Measurements from ENCODE around the gene BTNL2. TPM values are rescaled to one million over a fixed set of nuclear protein-coding genes. Genes with fewer than 3 reads are reported as not detected.

BTNL2 gene
- total and polyA plus RNA-seq, 4 donors, result 0.67 to 2.3 TPM; not detected in 2

- H3K4me1 ChIP-seq (ENCODE audit: control insufficient read depth, insufficient read depth, low read length), result no peaks in the 10 kb centered on the region
- H3K4me3 ChIP-seq (ENCODE audit: low read depth, low read length), result no peak overlapping the region
- no peak overlapping the region for H3K27ac ChIP-seq (ENCODE audit: low read depth, low read length)
- WGBS (ENCODE audit: insufficient coverage), result 52% methylated on average over 2 of the region's 4 CpGs
- no peaks in the 10 kb centered on the region for H3K27me3 ChIP-seq (ENCODE audit: control insufficient read depth, insufficient read depth, low read length)
- no peaks in the 10 kb centered on the region for H3K9me3 ChIP-seq (ENCODE audit: control insufficient read depth, insufficient read depth, low read length)
- DNase-seq (ENCODE audit: low read depth in 4 of 6, low spot score in 6 of 6), result no peak
- no peaks in the 10 kb centered on the region for H3K36me3 ChIP-seq (ENCODE audit: control insufficient read depth, insufficient read depth, low read length)
These were observed 5.6 kb downstream of the BTNL2 start for GRCh38 chr6:32401284-32401963.

- Histone ChIP-seq H3K36me3 (ENCODE audit: control insufficient read depth, insufficient read depth, low read length) (no peaks in the 10 kb centered on the region), H3K4me3 (ENCODE audit: low read depth, low read length) (no peak overlapping the region), H3K27me3 (ENCODE audit: control insufficient read depth, insufficient read depth, low read length) (no peaks in the 10 kb centered on the region), H3K9me3 (ENCODE audit: control insufficient read depth, insufficient read depth, low read length) (no peaks in the 10 kb centered on the region), H3K4me1 (ENCODE audit: control insufficient read depth, insufficient read depth, low read length) (no peaks in the 10 kb centered on the region), H3K27ac (ENCODE audit: low read depth, low read length) (no peak overlapping the region)
- DNase-seq (ENCODE audit: low read depth in 4 of 6, low spot score in 6 of 6), result no peak
- WGBS (ENCODE audit: insufficient coverage), result 75% methylated on average over 4 of the region's 7 CpGs
These were observed 9.6 kb downstream of the BTNL2 start for GRCh38 chr6:32397252-32397920.

- Histone ChIP-seq H3K4me3 (ENCODE audit: low read depth, low read length) (no peak overlapping the region), H3K27me3 (ENCODE audit: control insufficient read depth, insufficient read depth, low read length) (no peaks in the 10 kb centered on the region), H3K9me3 (ENCODE audit: control insufficient read depth, insufficient read depth, low read length) (no peaks in the 10 kb centered on the region), H3K36me3 (ENCODE audit: control insufficient read depth, insufficient read depth, low read length) (no peaks in the 10 kb centered on the region), H3K27ac (ENCODE audit: low read depth, low read length) (no peak overlapping the region), H3K4me1 (ENCODE audit: control insufficient read depth, insufficient read depth, low read length) (no peaks in the 10 kb centered on the region)
- no peak for DNase-seq (ENCODE audit: low read depth in 4 of 6, low spot score in 6 of 6)
- WGBS (ENCODE audit: insufficient coverage), result 87% methylated on average over 6 of the region's 10 CpGs
These were observed 11.0 kb downstream of the BTNL2 start for GRCh38 chr6:32396028-32396427.

DNA sequence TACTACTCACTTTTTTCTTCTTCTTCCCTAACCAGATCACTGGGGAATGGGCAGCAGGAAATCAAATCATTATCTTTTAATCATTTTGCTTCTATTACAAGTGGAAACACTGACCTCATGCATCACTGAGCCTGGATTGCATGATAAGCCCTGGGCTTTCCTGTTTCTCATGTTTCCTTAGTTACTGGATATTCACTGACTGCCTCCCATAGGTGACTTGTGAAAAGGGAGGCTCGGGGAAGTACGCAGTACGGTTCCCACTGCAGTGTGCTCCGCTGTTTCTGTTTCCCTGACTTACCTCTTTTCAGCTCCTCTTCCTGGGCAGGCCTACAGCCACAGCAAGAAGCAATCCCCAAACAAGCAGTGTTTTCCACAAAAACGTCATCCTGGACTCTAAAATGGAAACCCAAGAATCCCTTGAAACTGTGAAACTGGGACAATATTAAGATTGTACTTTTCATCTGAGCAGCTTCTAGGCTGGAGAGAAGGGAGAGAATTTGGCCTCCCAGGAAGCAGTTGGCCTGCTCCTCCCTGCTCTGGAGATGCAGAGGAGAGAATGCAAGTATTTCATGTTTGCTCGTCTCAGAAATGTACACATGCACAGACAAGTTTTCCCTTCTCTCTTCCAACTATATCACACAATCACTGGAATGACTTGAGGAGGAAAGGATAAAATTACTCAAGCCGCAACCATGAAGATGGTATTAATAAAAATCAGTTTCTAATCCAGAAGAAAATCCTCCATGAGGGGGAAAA is 13.1 kb downstream of the BTNL2 start:
- Histone ChIP-seq H3K27me3 (ENCODE audit: control insufficient read depth, insufficient read depth, low read length) (no peaks in the 10 kb centered on the region), H3K4me3 (ENCODE audit: low read depth, low read length) (no peak overlapping the region), H3K27ac (ENCODE audit: low read depth, low read length) (no peak overlapping the region), H3K9me3 (ENCODE audit: control insufficient read depth, insufficient read depth, low read length) (no peaks in the 10 kb centered on the region), H3K36me3 (ENCODE audit: control insufficient read depth, insufficient read depth, low read length) (no peaks in the 10 kb centered on the region), H3K4me1 (ENCODE audit: control insufficient read depth, insufficient read depth, low read length) (no peaks in the 10 kb centered on the region)
- 75% methylated on average over 5 of the region's 7 CpGs for WGBS (ENCODE audit: insufficient coverage)
- peak in 1 of 6 donors; percentile 25 for DNase-seq (ENCODE audit: low read depth in 4 of 6, low spot score in 6 of 6)

DNA sequence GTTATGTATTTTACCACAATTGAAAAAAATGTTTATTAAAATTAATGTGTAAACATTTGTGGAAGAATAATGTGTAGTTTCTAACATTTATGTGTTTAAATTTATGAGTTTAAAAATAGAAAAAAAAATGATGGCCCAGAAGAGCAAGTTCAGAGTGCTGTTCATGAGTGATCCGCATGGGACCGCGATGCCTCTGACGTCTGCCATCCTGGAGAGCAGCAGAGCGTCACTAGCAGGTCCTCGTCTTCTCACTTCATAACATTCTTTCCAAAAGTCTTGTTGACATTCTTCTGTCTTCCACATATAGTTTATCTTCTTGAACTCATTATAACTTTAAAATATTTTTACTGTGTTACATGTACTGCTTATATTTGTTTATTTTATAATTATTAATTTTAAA is 15.5 kb downstream of the BTNL2 start:
- no peak for DNase-seq (ENCODE audit: low read depth in 4 of 6, low spot score in 6 of 6)
- 93% methylated on average over 4 of the region's 6 CpGs for WGBS (ENCODE audit: insufficient coverage)
- Histone ChIP-seq H3K4me1 (ENCODE audit: control insufficient read depth, insufficient read depth, low read length) (no peaks in the 10 kb centered on the region), H3K36me3 (ENCODE audit: control insufficient read depth, insufficient read depth, low read length) (no peaks in the 10 kb centered on the region), H3K27me3 (ENCODE audit: control insufficient read depth, insufficient read depth, low read length) (no peaks in the 10 kb centered on the region), H3K4me3 (ENCODE audit: low read depth, low read length) (no peak overlapping the region), H3K27ac (ENCODE audit: low read depth, low read length) (no peak overlapping the region), H3K9me3 (ENCODE audit: control insufficient read depth, insufficient read depth, low read length) (no peaks in the 10 kb centered on the region)

DNA sequence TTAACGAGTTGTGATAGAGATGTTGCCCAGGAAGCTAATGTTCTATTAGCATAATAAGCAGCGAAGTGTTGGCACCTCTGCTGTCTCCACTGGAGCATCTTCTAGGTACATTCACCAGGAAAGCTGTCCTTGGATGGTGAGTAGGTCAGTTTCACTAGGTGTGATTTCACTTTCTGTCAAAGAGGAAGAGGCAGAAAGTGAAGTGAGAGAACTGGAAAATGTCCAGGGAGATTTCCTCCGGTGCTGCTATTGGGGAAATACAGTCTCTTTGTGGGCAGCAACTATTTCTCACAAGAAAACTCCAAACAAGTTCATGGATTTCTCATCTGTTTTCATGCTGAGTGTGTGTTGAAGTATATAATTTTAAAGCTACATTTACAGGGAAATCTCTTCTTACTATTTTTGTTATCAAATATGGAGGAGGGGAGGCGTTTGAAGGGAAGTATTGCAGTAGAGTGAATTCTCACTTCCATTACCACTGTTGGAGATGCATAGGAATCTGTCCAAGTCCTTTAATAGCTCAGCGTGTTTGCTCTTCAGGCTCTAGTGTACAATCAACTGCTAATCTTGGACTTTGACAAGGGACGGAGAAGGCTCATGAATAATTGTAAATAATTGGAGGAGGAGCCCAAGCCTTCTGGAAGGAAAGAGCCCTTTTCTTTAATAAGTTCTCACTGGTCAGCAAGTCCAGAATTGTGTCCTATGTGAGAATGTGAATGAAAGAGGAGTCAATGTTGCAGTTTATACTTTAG is 19.2 kb downstream of the BTNL2 start:
- WGBS (ENCODE audit: insufficient coverage), result 60% methylated on average over 2 of the region's 6 CpGs
- no peak overlapping the region for H3K4me3 ChIP-seq (ENCODE audit: low read depth, low read length)
- H3K4me1 ChIP-seq (ENCODE audit: control insufficient read depth, insufficient read depth, low read length), result no peaks in the 10 kb centered on the region
- DNase-seq (ENCODE audit: low read depth in 4 of 6, low spot score in 6 of 6), result no peak
- H3K9me3 ChIP-seq (ENCODE audit: control insufficient read depth, insufficient read depth, low read length), result no peaks in the 10 kb centered on the region
- H3K27me3 ChIP-seq (ENCODE audit: control insufficient read depth, insufficient read depth, low read length), result no peaks in the 10 kb centered on the region
- H3K36me3 ChIP-seq (ENCODE audit: control insufficient read depth, insufficient read depth, low read length), result no peaks in the 10 kb centered on the region
- no peak overlapping the region for H3K27ac ChIP-seq (ENCODE audit: low read depth, low read length)

- H3K4me1 ChIP-seq (ENCODE audit: control insufficient read depth, insufficient read depth, low read length), result no peaks in the 10 kb centered on the region
- no peak for DNase-seq (ENCODE audit: low read depth in 4 of 6, low spot score in 6 of 6)
- WGBS (ENCODE audit: insufficient coverage), result no CpG with 5 or more reads among the region's 1 CpG
- H3K4me3 ChIP-seq (ENCODE audit: low read depth, low read length), result no peak overlapping the region
- H3K9me3 ChIP-seq (ENCODE audit: control insufficient read depth, insufficient read depth, low read length), result no peaks in the 10 kb centered on the region
- no peaks in the 10 kb centered on the region for H3K36me3 ChIP-seq (ENCODE audit: control insufficient read depth, insufficient read depth, low read length)
- H3K27me3 ChIP-seq (ENCODE audit: control insufficient read depth, insufficient read depth, low read length), result no peaks in the 10 kb centered on the region
- no peak overlapping the region for H3K27ac ChIP-seq (ENCODE audit: low read depth, low read length)
These were observed 20.9 kb downstream of the BTNL2 start for GRCh38 chr6:32386040-32386439.

- no peak overlapping the region for H3K27ac ChIP-seq (ENCODE audit: low read depth, low read length)
- no peaks in the 10 kb centered on the region for H3K9me3 ChIP-seq (ENCODE audit: control insufficient read depth, insufficient read depth, low read length)
- DNase-seq (ENCODE audit: low read depth in 4 of 6, low spot score in 6 of 6), result no peak
- no peaks in the 10 kb centered on the region for H3K4me1 ChIP-seq (ENCODE audit: control insufficient read depth, insufficient read depth, low read length)
- H3K27me3 ChIP-seq (ENCODE audit: control insufficient read depth, insufficient read depth, low read length), result no peaks in the 10 kb centered on the region
- no peaks in the 10 kb centered on the region for H3K36me3 ChIP-seq (ENCODE audit: control insufficient read depth, insufficient read depth, low read length)
- no peak overlapping the region for H3K4me3 ChIP-seq (ENCODE audit: low read depth, low read length)
- 33% methylated on average over 1 of the region's 1 CpG for WGBS (ENCODE audit: insufficient coverage)
These were observed 24.1 kb downstream of the BTNL2 start for GRCh38 chr6:32382757-32383420.

DNA sequence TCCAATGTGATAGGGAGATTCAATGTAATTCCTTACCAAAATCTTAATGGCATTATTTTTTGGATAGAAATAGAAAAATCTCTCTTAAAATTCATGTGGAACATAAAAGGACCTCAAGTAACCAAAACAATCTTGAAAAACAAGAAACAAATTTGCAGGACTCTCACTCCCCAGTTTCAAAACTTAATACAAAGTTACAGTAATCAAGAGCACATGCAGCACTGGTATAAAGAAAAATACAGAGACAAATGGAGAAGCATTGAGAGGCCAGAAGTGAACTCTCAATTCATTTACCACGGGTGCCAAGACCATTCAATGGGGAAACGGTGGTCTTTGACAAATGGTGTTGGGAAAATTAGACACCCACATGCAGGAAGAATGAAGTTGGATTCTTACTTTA is 27.4 kb downstream of the BTNL2 start:
- H3K4me3 ChIP-seq (ENCODE audit: low read depth, low read length), result no peak overlapping the region
- H3K4me1 ChIP-seq (ENCODE audit: control insufficient read depth, insufficient read depth, low read length), result no peaks in the 10 kb centered on the region
- no peak overlapping the region for H3K27ac ChIP-seq (ENCODE audit: low read depth, low read length)
- H3K36me3 ChIP-seq (ENCODE audit: control insufficient read depth, insufficient read depth, low read length), result no peaks in the 10 kb centered on the region
- no CpG with 5 or more reads among the region's 2 CpGs for WGBS (ENCODE audit: insufficient coverage)
- H3K9me3 ChIP-seq (ENCODE audit: control insufficient read depth, insufficient read depth, low read length), result no peaks in the 10 kb centered on the region
- peak in 1 of 6 donors; percentile 20 for DNase-seq (ENCODE audit: low read depth in 4 of 6, low spot score in 6 of 6)
- no peaks in the 10 kb centered on the region for H3K27me3 ChIP-seq (ENCODE audit: control insufficient read depth, insufficient read depth, low read length)

All from spinal cord (tissue), 10 donors.